Measurements from ENCODE around the gene TMEFF2.
"Not testable (repeated sequence)": the region's sequence is repeated elsewhere in the genome, so short reads cannot be mapped to it uniquely, and the experiment has no call there.

TMEFF2 gene

GRCh38 chr2:192122946-192123345 is 71.8 kb downstream of the TMEFF2 start:
- no peak overlapping the region for H3K4me3 ChIP-seq (ENCODE audit: low read depth, low read length)
- DNase-seq (ENCODE audit: low read depth) = no peak
- TF ChIP-seq, protein P1, sequence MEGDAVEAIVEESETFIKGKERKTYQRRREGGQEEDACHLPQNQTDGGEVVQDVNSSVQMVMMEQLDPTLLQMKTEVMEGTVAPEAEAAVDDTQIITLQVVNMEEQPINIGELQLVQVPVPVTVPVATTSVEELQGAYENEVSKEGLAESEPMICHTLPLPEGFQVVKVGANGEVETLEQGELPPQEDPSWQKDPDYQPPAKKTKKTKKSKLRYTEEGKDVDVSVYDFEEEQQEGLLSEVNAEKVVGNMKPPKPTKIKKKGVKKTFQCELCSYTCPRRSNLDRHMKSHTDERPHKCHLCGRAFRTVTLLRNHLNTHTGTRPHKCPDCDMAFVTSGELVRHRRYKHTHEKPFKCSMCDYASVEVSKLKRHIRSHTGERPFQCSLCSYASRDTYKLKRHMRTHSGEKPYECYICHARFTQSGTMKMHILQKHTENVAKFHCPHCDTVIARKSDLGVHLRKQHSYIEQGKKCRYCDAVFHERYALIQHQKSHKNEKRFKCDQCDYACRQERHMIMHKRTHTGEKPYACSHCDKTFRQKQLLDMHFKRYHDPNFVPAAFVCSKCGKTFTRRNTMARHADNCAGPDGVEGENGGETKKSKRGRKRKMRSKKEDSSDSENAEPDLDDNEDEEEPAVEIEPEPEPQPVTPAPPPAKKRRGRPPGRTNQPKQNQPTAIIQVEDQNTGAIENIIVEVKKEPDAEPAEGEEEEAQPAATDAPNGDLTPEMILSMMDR (IDR thresholded peaks at IDR 0.05; ENCODE audit: low read depth, low read length) = no peak
- TF ChIP-seq POLR2A (IDR thresholded peaks at IDR 0.05; ENCODE audit: extremely low read depth, insufficient read length) (no peak), MYC (IDR thresholded peaks at IDR 0.05; ENCODE audit: low read depth, low read length) (no peak)
- TF ChIP-seq, protein P2, sequence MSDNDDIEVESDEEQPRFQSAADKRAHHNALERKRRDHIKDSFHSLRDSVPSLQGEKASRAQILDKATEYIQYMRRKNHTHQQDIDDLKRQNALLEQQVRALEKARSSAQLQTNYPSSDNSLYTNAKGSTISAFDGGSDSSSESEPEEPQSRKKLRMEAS (IDR thresholded peaks at IDR 0.05; ENCODE audit: low read depth, low read length) = no peak

DNA sequence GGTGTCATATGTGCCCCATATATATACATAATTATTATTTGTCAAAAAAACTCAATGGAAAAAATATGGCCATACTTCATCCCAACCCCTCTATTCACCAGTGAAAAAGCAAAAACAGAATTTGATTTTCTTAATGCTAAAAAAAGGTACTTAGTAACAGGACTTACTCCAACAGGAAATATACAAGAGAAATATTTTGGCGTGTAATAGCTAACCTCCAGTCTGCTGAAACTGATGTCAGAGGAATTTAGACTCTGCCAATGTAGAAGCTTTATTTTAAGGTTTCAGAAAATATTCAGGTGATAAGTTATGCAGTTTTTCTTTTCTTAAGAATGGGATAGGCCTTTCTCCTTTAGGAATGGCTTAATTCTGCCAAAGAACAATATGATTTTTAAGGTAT is 72.6 kb downstream of the TMEFF2 start:
- no peak overlapping the region for H3K4me3 ChIP-seq (ENCODE audit: low read depth, low read length)
- no peak for DNase-seq (ENCODE audit: low read depth)
- TF ChIP-seq POLR2A (IDR thresholded peaks at IDR 0.05; ENCODE audit: extremely low read depth, insufficient read length) (no peak), MYC (IDR thresholded peaks at IDR 0.05; ENCODE audit: low read depth, low read length) (no peak)
- TF ChIP-seq, protein P1 (IDR thresholded peaks at IDR 0.05; ENCODE audit: low read depth, low read length) = no peak
- TF ChIP-seq, protein P2 (IDR thresholded peaks at IDR 0.05; ENCODE audit: low read depth, low read length) = no peak

GRCh38 chr2:192119536-192119935 is 75.2 kb downstream of the TMEFF2 start:
- no peak overlapping the region for H3K4me3 ChIP-seq (ENCODE audit: low read depth, low read length)
- TF ChIP-seq, protein P1 (IDR thresholded peaks at IDR 0.05; ENCODE audit: low read depth, low read length) = no peak
- TF ChIP-seq, protein P2 (IDR thresholded peaks at IDR 0.05; ENCODE audit: low read depth, low read length) = no peak
- TF ChIP-seq POLR2A (IDR thresholded peaks at IDR 0.05; ENCODE audit: extremely low read depth, insufficient read length) (no peak), MYC (IDR thresholded peaks at IDR 0.05; ENCODE audit: low read depth, low read length) (no peak)
- DNase-seq (ENCODE audit: low read depth) = no peak

- no peak for DNase-seq (ENCODE audit: low read depth)
- no peak overlapping the region for H3K4me3 ChIP-seq (ENCODE audit: low read depth, low read length)
- TF ChIP-seq, protein P1 (IDR thresholded peaks at IDR 0.05; ENCODE audit: low read depth, low read length) = no peak
- TF ChIP-seq, protein P2 (IDR thresholded peaks at IDR 0.05; ENCODE audit: low read depth, low read length) = no peak
- TF ChIP-seq MYC (IDR thresholded peaks at IDR 0.05; ENCODE audit: low read depth, low read length) = no peak
These were observed 77.0 kb downstream of the TMEFF2 start for GRCh38 chr2:192117705-192118104.

DNA sequence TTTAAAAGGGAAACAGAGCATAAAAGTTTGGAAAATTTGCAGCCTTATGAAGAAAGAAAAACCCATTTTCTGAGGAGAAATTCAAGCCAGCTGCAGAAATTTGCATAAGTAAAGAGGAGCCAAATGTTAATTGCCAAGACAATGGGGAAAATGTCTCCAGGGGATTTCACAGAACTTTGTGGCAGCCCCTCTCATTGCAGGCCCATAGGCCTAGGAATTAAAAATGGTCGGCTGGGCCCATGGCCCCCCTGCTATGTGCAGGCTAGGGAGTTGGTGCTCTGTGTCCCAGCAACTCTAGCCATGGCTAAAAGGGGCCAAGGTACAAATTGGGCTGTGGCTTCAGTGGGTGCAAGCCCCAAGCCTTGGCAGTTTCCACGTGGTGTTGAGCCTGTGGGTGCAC is 83.2 kb downstream of the TMEFF2 start:
- DNase-seq (ENCODE audit: low read depth); H3K4me3 ChIP-seq (ENCODE audit: low read depth, low read length): not testable (repeated sequence)

- TF ChIP-seq, protein P1 (IDR thresholded peaks at IDR 0.05; ENCODE audit: low read depth, low read length) = no peak
- DNase-seq (ENCODE audit: low read depth) = no peak
- H3K4me3 ChIP-seq (ENCODE audit: low read depth, low read length) = no peak overlapping the region
These were observed 95.0 kb downstream of the TMEFF2 start for GRCh38 chr2:192099742-192100141.

All from NB4 (cell line).